Epithelial cell of esophagus (primary cell): ENCODE data around the gene SLC17A1.

Experiments used
- DNase-seq: peaks from one replicate; pipeline ENCODE4 v3.0.0; 2010; ENCODE audit warnings: low read depth
- H3K4me3 ChIP-seq: 2 replicates; pipeline ENCODE4 v1.5.1; 2011; ENCODE audit warnings: mild to moderate bottlenecking, low read length, control low read depth
- TF ChIP-seq, protein P1 (sequence below): IDR thresholded peaks from 2 replicates; pipeline ENCODE4 v1.5.1; 2011; ENCODE audit warnings: low read depth, mild to moderate bottlenecking, low read length, control low read depth, inconsistent platforms; ENCODE audit not compliant: insufficient read depth; ENCODE audit errors: missing control alignments

The SLC17A1 gene

DNA sequence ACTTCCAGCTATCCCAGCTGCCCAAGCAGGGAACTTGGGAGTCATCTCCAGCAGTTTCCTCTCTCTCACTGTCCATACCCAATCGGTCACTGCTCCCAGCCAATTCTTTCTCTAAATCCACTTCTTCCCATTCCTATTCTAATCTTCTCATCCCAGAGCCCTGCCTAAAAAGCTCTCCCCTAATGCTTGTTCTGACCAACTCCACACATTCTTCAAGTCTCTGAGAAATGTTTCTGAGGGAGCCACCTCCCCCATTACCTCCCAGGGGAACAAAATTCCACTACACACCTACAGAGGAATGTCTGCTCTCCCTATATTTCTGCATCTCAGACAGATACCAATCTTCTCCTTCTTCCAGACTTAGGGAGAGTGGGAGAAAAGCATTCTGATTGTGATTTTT is 63.3 kb downstream of the SLC17A1 start:
- TF ChIP-seq, protein P1, sequence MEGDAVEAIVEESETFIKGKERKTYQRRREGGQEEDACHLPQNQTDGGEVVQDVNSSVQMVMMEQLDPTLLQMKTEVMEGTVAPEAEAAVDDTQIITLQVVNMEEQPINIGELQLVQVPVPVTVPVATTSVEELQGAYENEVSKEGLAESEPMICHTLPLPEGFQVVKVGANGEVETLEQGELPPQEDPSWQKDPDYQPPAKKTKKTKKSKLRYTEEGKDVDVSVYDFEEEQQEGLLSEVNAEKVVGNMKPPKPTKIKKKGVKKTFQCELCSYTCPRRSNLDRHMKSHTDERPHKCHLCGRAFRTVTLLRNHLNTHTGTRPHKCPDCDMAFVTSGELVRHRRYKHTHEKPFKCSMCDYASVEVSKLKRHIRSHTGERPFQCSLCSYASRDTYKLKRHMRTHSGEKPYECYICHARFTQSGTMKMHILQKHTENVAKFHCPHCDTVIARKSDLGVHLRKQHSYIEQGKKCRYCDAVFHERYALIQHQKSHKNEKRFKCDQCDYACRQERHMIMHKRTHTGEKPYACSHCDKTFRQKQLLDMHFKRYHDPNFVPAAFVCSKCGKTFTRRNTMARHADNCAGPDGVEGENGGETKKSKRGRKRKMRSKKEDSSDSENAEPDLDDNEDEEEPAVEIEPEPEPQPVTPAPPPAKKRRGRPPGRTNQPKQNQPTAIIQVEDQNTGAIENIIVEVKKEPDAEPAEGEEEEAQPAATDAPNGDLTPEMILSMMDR: no peak
- DNase-seq: no peak
- no peak overlapping the region for H3K4me3 ChIP-seq

DNA sequence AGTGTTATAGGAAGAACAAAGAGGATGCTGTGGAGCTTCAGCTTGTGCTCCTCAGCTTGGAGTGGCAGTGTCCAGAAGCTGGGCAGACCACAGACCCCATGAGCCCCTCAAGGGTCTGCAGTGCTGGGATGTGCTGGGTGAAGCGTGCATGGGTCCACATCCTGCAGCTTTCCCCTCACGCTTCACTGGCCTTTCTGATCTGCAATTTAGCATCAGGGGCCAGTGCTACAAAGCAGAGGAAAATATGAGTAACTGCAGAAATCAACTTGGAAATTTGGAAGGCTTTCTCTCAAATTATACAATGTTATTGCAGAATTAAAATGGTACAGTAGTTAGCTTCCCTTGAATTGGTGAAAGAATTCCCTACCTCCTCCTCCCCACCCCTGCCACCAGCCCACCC is 67.2 kb downstream of the SLC17A1 start:
- H3K4me3 ChIP-seq: no peak overlapping the region
- DNase-seq: no peak
- TF ChIP-seq, protein P1: no peak

DNA sequence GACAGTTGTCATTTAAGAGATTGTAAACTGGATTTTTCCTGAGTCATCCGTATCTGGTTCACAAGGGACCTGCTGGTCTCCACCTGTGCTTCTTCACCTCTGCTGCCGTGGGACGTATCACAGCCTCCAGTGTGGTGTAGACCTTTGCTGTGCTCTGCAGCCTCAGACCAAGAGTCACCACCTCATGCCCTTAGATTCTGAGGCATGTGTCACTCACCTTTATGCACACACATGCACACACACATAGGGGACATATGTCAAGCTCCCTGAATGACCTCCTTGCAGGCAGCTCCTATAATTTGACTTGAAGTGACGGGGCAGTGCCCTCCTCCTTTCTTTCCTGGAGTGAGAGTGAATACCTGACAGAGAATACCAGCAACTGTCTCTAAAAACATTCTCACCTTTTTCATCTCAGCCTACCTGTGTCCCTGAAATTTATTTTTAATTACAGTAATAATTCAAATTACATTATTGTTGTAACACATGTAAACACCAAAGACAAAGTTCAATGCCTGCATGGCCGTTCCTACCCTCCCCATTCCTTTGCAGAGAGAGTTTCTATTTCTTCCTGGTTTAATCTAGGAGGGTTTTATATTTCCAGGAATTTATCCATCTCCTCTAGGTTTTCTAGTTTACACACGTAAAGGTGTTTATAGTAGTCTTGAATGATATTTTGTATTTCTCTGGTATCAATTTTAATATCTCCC is 73.8 kb downstream of the SLC17A1 start:
- TF ChIP-seq, protein P1: no peak
- DNase-seq: no peak
- H3K4me3 ChIP-seq: no peak overlapping the region

DNA sequence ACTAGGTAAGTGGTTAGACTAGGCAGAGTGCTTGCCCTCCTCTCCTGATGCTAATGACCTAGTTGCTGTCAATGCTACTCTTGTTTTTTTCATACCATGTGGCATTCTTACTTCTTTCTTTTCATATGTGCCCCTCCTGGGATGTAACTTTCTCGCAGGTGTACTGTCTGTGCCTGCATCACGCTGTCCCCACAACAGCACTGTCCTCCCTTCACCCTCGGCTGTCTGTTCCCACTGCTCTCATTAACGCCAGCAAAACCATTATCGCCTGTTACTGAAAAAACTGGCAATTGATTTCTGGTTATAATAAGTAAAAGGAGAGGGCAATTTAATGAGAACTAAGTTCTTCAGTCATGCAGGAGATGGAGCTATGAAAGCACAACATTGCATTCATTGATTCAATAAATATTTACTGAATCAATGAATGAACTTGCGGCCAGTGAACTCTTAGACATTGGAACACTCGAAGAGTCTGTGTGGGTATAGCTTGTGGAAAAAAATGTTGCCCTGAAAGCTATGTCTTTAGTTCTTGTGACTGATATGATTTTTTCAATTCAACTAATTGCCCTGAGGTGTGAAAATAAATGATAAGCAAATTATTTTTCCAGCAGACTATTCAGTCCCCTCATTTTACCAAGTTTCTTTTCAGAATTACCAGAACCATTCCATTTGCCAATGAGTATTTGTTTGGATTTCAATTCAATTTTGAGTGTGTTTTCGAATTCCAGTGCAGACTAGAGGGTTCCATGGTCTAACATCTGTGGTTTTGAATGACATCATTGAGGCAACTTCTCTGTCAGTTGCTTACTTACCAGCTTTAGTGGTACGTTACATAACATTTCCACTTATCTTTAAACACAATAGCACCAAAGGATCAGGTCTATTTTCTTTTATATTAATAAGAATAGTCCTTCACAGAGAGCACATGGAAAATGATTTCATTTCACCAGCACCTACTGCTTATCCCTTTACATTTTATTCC is 75.2 kb downstream of the SLC17A1 start:
- DNase-seq: no peak
- H3K4me3 ChIP-seq: no peak overlapping the region
- TF ChIP-seq, protein P1: no peak

DNA sequence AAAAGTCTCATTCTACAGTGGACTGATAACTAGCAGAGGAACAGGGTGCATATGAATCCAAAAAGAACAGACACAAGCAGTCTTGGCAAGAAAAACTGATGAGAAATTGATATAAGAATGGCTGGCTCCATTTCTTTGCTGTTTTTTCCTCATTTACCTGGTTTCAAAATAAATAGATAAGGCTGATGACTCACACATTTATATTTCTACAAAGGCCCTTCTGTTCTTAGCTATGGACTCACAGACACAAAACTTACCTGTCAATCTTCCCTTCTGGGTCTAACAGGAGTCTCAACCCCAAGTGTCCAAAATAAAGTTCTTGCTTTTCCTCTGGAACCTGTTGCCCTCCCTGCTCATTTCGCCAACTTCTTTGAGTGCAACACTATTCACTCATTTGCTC is 76.4 kb downstream of the SLC17A1 start:
- no peak overlapping the region for H3K4me3 ChIP-seq
- TF ChIP-seq, protein P1: no peak
- DNase-seq: no peak

DNA sequence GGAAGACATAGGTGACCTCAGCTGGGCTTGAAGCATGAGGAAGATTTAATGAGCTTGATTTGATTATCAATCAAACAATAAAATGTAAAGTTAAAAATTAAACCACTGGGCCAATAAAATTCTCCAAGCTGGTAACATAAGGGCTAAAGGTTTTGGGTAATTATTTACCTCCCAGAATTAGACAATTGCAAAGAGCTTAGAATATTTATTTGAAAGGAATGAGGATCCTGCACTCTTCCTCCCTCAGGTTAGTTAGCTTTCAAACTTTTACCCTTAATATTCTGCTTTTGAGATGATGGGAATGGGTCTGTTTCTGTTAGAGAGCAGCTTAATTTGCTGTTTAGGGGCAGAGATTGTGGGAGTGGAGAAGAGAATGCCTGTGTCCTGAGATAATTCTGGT is 77.3 kb downstream of the SLC17A1 start, which contains the start of gene SLC17A4:
Gene SLC17A4, plus strand, starts transcription at position 208 of the 400 bp plus-strand sequence. CDS start 7,221 bp downstream, outside the sequence.
- H3K4me3 ChIP-seq: no peak within 1 kb of the TSS
- TF ChIP-seq, protein P1: no peak
- DNase-seq: no peak
